HG02588 (cell line): ENCODE data around the gene KANK3.
"Not testable (repeated sequence)": the region's sequence is repeated elsewhere in the genome, so short reads cannot be mapped to it uniquely, and the experiment has no call there.

Experiments used
- ATAC-seq: cut with Tn5 transposase; IDR thresholded peaks from one replicate; pipeline ENCODE4 v1.9.1; 2021; ENCODE audit warnings: mild to moderate bottlenecking, moderate library complexity; ENCODE audit not compliant: unreplicated experiment

KANK3 gene

GRCh38 chr19:8371011-8371804 lies 28.1 kb upstream of the KANK3 start:
- no peak for ATAC-seq

- no peak for ATAC-seq
These were observed 27.3 kb upstream of the KANK3 start for GRCh38 chr19:8370176-8371010.

- no peak for ATAC-seq
These were observed 24.4 kb upstream of the KANK3 start for GRCh38 chr19:8367327-8368001.

- no peak for ATAC-seq
These were observed 23.9 kb upstream of the KANK3 start for GRCh38 chr19:8366961-8367326.

GRCh38 chr19:8366121-8366581 lies 23.1 kb upstream of the KANK3 start:
- no peak for ATAC-seq

GRCh38 chr19:8363803-8364771 lies 21.0 kb upstream of the KANK3 start, which contains the start of gene ANGPTL4:
Gene ANGPTL4, plus strand, starts transcription at chr19:8364155. Its CDS starts 167 bp downstream, at chr19:8364322.
- no peak for ATAC-seq

- ATAC-seq: no peak
These were observed 19.1 kb upstream of the KANK3 start for GRCh38 chr19:8361921-8362793.

- ATAC-seq: no peak
These were observed 17.1 kb upstream of the KANK3 start for GRCh38 chr19:8360196-8360595.

GRCh38 chr19:8358948-8359347 lies 15.9 kb upstream of the KANK3 start:
- ATAC-seq: no peak

GRCh38 chr19:8357007-8357521 lies 14.0 kb upstream of the KANK3 start:
- no peak for ATAC-seq

- no peak for ATAC-seq
These were observed 12.8 kb upstream of the KANK3 start for GRCh38 chr19:8355631-8356402.

- ATAC-seq: not testable (repeated sequence)
These were observed 9.8 kb upstream of the KANK3 start for GRCh38 chr19:8352845-8353244.

- ATAC-seq: no peak
These were observed 9.2 kb upstream of the KANK3 start for GRCh38 chr19:8352134-8352827.

GRCh38 chr19:8349629-8350372 lies 6.7 kb upstream of the KANK3 start:
- ATAC-seq: not testable (repeated sequence)

- ATAC-seq: no peak
These were observed 402 bp upstream of the KANK3 start for GRCh38 chr19:8343483-8343844.

GRCh38 chr19:8342316-8342683 lies 762 bp downstream of the KANK3 start:
- ATAC-seq: no peak

- ATAC-seq: not testable (repeated sequence)
These were observed 1.6 kb downstream of the KANK3 start for GRCh38 chr19:8341504-8341903.
